Activated CD4-positive, alpha-beta T cell treated with anti-CD3 and anti-CD28 coated beads, Interleukin-2, amount 50 U/mL, for 48 hours (primary cell): Measurements from ENCODE around the gene NF1.
A peak's percentile ranks its signal among the peaks of the same experiment; 100 is the strongest.
"Not testable (repeated sequence)": the region's sequence is repeated elsewhere in the genome, so short reads cannot be mapped to it uniquely, and the experiment has no call there.

ENCODE experiments used
- DNase-seq, 2 experiments: peaks; one replicate each; pipeline ENCODE4 v3.0.0-alpha.2; 2020

The NF1 gene

GRCh38 chr17:31079731-31080130 is 15.0 kb upstream of the NF1 start:
- no peak for DNase-seq

- DNase-seq: no peak
Measured at GRCh38 chr17:31085563-31085962, 9.2 kb upstream of the NF1 start.

DNA sequence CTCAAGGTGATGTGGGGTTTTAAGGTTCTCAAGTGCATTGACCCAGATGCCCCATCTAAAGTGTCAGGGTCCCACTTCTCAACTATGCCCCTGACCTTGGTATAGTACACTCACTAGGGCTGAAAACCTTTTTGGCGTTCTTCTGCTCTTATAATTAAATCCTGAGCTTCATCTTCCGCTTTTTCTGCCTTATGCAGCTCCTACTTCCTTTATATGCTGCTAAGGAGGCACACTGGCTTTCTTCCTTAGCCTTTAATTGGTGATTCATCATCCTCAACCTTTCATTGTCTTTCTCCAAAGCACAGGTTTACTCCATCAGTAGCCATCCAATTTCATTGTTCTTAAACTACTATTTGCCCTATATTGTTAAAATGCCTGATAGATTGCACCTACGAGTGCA is 5.3 kb upstream of the NF1 start:
- DNase-seq: no peak

DNA sequence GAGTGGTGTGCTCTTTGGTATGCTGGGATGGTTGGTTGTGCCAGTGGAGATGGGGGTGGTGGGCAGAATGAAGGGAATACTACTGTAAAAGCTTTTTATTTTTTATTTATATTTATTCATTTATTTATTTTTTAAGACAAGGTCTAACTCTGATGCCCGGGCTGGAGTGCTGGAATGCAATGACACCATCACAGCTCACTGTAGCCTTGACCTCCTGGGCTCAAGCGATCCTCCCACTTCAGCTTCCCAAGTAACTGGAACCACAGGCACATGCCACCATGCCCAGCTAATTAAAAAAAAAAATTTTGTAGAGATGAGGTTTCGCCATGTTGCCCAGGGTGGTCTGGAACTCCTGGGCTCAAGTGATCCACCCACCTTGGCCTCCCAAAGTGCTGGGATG is 4.1 kb upstream of the NF1 start:
- not testable (repeated sequence) for DNase-seq

DNA sequence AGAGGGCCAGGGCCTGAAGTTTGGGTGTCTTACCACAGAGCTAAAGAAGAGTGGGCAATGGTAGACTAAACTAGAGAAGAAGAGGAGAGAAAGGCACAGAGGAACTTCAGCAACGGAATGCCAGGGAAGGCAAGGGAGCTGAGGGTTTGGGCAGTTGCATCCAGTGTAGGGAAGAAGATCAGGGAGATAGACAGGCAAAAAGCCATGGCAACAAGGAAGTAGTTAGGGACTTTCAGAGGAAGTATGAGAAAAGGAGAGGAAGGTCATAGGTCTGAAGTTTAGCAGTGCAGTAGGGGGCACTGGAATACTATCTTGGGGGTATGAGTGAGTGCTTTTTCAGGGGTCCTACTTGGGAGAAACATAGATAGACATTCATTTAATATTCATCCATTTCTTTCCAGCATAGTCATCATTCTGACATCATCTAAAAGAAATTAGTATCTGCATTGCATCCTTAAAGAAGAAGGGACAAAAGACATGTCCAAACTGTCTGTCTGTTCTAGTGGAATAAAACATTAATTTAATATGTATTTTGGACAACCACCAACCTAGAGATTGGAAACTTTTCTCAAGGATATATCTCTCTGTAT is 2.2 kb upstream of the NF1 start:
- no peak for DNase-seq

- no peak for DNase-seq
Measured at GRCh38 chr17:31093866-31094599, 744 bp upstream of the NF1 start.

GRCh38 chr17:31095236-31096105 is 694 bp downstream of the NF1 start:
- DNase-seq: peak; percentile 17 to 36

DNA sequence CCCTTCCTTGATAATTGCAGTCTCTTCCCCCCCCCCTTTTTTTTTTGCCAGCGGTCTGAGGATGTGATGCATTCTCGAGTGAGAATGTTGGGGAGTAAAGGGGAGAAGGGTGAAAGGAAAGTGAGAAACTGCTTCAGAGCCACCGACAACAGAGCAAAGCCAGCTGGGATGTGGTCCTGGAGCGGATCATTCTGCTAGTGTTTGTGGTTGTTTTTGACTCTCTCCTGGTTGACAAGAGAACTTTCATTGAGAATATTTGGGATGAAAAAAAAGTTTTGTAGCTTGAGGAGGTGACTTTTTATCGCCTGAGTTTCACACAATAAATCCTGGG is 1.3 kb downstream of the NF1 start:
- DNase-seq: peak in 1 of 2 experiments; percentile 11

DNA sequence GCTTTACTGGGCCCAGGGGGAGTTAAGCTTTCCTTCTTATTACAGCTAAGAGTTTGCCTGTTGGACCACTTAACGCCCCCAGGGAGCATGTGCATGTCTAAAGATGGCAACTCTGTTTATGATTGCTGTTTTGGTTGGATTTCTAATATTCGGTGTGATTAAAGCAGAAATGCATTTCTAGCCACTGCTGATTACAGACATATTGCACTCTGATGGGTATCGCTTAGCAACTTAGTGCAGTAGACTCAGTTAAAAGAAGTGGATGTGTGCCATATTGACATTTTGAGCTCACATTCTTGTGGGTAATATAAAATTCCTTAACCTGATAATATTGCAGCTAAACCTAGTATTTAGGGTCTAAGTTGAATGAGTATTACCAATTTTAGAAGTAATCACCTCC is 4.2 kb downstream of the NF1 start:
- no peak for DNase-seq

DNA sequence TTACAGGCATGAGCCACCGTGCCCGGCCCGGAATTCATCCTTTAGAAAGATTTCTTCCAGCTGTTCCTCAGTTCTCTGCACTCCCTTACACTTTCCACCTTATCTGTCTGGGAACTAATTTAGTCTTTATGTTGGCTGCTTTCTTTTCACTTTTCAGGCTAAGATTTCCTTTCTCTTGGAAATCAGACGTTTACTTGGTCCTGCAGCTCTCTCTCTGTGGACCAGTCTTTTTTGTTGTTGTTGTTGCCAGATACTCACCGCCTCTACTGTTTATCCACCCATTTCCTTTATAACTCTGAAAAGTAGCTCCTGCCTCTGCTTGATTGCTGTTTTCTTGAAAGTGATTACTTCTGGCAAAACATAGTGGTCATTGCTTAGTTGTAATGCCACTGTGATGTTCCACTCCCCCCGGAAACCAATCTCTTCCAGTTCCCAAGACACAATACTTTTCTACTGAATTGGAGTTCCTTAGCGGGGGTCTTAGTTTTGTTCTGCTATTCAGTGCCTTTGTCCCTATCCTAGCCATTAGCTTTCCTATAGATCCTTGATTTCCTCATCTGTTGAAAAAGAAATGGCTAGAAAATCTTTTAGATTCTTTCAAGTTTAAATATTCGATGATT is 6.2 kb downstream of the NF1 start:
- DNase-seq: no peak

DNA sequence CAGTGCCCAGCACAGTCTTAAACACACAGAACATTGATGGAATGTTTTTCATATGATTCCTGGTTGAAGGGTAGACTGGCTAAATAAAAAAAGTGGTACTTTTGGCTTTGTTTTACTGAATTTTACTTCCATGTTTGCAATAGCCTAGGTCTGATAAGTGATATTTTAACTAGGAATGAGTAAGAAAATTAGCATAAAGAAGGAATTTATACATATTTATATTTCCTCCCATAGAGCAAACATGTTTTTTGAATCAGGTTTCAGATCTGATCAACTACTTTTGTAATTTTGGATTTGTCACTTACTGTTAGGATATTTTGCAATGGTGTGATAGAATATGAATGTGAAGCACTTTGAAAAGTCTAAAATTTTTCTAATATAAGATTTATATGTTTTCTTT is 7.2 kb downstream of the NF1 start:
- no peak for DNase-seq

- no peak for DNase-seq
Measured at GRCh38 chr17:31105991-31106390, 11.2 kb downstream of the NF1 start.

DNA sequence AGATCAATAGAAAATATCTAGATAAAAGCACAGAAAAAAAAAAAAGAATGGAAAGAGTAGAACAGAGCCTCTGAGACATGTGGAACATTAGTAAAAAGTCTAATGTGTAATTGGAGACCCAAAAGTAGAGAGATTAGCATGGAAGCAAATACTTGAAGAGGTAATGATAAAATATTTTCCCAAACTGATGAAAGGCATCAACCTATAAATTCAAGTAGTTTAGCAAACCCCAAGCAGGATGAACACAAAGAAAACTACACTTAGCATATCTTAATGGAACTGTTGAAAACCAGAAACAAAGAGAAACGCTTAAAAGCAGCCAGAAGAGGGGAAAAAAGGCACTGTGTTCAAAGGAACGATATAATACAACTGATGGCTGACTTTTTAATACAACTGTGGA is 16.4 kb downstream of the NF1 start:
- DNase-seq: no peak

- no peak for DNase-seq
Measured at GRCh38 chr17:31112001-31112661, 17.4 kb downstream of the NF1 start.

GRCh38 chr17:31113368-31113767 is 18.6 kb downstream of the NF1 start:
- DNase-seq: not testable (repeated sequence)

- no peak for DNase-seq
Measured at GRCh38 chr17:31113939-31114338, 19.2 kb downstream of the NF1 start.

- DNase-seq: no peak
Measured at GRCh38 chr17:31114956-31115555, 20.3 kb downstream of the NF1 start.

DNA sequence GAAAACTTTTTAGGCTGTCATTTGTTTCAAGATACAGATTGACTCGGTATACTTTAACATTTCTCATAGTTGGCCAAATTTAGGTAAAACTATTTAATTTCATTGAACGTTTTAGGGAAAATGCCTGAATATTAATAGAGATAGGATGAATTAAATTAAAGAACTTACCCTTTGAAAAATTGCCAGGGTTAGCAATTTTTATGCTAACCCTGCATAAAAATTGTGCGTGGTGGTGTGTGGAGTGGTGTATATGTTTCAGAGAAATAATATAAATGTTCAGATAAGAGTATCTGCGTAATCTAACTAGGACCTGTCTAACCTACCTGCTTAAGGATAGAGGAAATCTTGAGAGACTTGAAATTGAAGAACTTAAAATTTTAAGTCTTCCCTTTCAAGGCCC is 21.4 kb downstream of the NF1 start:
- DNase-seq: no peak

DNA sequence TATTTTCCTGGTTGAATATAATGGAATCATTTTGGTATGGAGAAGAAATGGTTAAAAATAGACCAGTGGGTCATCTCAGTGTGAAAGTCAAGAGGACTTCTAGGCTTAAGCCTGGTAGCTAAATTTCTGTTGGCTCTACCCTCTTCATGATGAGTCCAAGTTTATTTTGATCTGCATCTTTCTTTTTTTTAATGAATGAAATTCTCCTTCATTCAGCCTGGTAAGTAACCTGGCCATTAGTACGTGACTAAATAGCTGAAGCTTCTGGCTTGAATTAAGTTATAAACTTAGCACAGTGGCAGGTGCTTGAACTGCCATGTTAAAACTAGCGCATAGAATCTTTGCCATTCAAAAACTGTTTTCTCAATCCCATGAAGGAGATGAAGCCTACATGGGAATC is 28.0 kb downstream of the NF1 start:
- no peak for DNase-seq

- no peak for DNase-seq
Measured at GRCh38 chr17:31126318-31126717, 31.5 kb downstream of the NF1 start.

DNA sequence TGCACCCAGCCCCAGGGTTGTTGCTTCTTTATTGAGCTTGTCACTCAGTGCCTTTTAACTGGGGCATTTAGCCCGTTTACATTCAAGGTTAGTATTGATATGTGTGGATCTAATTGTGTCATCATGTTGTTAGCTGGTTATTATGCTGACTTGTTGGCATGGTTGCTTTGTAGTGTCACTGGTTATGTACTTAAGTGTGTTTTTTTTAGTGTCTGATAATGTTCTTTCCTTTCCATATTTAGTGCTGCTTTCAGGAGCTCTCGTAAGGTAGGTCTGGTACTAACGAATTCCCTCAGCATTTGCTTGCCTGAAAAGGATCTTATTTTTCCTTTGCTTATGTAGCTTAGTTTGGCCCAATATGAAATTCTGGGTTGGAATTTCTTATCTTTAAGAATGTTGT is 33.5 kb downstream of the NF1 start:
- no peak for DNase-seq
